DMS114 treated with DMSO at 0.1 percent for 48 hours (cell line): ENCODE results near the gene PRSS38.

Experiments used
- DNase-seq: peaks from one replicate; lab custom pipeline; 2025; ENCODE audit not compliant: unreplicated experiment; lab: John Stamatoyannopoulos, UW

The PRSS38 gene

DNA sequence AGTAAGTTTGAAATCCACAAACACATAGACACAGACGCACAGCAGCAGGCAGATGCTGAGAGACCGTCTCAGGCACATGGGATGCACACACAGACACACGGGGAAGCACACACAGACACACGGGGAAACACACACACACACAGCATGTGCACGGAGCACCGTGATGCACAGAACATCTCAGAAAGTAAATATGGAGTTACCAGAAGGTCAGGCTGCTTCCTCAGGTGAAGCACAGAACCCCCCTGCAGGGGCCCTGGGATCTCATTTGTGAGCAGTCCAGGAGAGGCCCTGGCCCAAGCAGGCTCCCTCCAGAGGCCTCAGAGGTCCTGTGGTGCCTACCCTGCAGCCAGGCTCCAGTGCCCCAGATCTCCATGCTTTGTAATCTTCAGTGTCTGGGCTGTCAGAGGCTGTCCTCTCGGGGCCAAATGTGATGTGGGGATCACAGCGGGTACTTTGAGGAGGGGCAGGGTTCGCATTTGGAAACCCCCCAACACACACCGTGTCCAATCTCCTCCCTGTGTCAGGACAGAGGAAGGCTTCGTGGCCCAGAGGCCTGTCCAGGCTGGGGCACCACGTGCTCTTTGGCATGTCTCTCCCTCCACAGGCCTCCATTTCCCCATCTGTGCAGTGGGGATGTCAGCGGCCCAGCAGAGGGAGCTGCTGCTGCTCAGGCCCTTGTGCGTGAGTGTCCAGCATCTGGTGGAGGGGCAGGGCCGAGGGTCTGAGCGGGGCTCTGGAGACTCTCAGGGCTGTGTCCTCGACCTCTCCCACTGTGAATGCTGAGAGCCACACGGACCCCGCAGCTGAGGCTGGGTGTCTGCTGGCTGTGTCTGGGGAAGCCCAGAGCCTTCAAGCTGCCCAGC is 23.0 kb upstream of the PRSS38 start:
- DNase-seq = no peak

DNA sequence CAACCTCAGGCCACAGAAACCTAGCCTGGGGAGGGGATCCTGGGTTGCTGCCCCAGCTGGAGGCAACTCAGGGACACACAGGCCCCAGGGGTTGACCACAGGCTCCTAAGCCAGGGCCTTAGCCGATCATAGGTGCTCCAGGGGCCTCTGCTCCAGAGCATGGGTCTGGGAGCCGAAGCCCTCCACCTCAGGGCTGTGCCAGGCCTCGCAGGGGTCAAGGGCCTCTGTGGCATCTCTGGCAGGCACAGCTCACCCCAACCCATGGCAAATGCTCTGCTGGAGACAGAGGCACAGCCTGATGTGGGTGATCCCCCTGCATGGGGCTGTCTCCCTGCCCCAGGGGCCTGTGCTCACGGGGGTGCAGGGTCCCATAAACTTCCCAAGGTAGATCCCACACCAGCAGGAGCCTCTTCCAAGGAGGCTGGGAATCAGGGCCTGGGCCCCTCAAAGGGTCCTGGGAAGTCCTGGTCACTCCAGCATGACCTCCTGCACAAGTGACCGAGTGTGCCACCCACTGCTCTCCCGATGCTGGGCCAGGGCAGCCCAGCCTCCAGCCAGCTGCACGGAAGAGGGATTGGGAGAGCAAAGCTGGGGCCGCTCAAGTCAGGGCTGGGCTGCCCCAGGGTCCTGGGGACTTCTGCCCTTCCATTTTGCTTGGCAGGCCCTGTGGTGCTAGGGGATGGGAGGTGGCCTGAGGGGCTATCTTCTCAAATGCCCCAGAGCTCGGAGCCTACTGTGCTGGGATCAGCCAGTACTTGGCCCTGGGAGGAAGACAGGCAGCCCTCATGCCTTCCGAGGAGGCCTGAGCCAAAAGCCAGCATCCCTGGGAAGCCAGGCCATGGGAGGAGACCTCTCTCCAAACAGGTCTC is 22.2 kb upstream of the PRSS38 start:
- DNase-seq = no peak

DNA sequence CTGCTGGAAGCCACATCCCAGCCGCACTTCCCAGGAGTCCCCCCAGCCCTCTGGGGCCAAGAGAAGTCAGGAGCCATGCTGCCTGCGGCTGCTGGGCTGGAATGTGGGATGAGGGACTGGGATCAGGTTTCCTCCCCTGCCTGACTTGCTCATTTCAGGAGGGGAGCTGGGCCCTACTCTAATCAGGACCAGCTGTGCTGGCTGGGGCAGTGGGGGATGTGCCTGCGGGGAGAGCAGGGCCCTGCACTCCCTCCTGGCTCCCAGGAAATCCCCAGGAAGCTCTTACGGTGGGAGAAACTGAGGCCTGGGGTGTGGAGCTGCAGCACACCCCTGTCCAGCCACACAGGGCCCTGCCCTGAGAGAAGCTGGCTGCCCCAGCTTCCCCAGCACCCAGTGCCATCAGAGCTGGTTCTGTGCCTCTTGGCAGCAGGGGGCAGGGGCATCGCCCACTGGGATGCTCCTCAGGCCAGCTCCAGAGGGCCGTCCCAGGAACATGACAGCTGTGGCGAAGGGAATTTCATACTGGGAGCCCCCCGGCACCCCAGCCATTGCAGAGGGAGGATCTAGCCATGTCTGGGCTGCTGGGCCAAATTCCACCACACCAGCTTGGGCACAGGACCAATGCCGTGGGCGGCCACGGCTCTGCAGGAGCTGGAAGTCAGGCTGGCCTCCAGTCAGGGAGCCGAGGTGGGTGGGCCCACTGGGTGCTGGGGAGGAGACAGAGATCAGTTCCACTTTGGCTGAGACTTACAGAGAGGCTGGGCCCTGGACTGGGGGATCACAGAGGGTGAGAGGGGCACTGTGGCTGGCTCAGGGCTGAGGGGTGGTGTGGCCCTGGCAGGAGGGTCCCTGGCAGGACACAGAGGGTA is 21.3 kb upstream of the PRSS38 start:
- DNase-seq = no peak

DNA sequence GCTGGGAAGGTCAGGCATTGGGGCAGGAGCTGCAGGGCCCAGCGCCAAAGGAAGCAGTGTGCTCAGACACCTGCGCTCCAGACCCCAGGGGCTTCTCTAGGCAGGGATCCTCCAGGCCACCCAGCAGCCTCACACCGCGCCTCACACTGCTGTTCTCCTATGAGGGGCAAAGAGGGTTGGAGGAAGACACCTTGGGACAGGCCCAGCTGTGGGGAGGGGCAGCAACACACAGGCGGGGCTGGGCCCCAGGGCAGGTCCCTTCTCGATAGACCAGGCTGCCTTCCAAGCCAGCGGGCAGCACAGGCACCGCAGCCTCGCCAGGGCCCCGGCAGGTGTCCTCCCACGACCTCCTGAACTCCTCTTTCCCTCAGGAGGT is 20.7 kb upstream of the PRSS38 start:
- no peak for DNase-seq

DNA sequence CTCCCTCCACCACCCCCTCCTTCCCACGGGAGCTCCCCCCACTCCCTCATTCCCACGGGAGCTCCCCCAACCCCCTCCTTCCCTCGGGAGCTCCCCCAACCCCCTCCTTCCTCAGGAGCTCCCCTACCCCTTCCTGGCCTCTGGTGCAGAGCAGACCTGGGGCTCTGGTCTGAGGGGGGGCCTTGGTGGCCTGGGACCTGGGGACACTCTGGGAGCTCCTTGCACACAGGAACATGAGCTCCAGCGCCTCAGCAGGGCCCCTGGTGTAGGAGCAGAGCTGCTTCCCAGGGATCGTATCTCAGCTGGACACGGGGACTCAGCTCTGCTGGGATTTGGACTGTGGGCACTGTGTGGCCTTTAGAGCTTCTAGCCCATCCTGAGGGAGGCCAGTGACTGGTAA is 19.7 kb upstream of the PRSS38 start:
- DNase-seq = no peak

DNA sequence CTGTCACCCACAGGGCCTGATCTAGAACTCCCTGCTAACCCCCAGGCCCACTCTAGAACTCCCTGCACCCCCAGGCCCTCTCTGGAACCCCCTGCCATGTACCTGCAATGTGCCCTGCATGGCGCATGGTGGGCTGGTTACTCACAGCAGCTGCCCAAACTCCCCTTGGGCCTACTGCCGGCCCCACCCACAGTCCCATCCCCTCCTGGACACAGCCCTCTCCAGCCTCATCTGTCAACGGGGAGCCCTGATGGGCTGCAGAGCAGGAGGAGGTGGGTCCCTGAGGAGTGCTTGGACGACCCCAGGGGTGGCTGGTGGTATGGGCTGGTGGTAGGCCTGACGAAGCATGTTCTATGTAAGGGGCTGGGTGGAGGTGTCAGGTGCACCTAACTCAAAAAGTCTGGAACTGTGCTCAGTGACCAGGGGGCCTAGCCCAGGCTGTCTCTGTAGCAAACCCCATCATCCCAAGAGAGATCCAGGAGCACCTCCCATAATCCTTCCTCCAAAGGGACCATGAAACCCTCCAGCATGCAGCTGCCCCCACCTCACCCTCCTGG is 19.0 kb upstream of the PRSS38 start:
- DNase-seq = no peak

DNA sequence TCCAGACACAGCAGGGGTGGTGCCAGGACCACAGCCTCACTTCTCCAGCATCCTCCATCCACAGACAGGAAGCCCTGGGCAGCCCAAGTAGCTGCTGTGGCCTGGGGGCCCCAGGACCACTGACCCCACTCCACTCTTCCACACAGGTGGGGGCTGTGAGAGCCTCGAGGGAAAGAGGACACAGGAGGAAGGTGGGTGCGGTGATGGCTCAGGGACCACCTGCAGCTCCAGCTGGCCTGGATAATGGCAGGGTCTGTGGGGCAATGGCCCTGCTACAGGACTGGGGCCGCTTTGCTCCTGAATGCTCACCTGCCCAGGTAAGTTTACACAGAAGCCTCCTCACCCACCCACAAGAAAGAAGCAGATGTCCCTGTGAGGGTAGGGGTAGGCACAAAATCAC is 18.3 kb upstream of the PRSS38 start:
- DNase-seq = no peak

DNA sequence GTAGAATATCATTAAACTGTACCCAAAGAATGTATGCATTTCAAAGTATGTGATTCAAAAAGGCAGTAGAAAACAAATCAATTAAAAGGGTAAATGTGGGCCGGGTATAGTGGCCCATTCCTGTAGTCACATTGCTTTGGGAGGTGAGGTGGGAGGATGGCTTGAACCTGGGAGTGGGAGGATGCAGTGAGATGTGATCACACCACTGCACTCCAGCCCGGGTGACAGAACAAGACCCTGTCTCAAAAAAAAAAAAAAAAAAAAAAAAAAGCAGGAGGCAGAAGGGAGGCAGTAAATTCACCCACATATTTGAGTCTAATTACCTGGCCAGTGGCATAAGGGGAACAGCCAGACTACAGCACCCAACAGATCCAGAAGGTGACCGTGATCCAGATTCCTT is 17.9 kb upstream of the PRSS38 start:
- DNase-seq = no peak

DNA sequence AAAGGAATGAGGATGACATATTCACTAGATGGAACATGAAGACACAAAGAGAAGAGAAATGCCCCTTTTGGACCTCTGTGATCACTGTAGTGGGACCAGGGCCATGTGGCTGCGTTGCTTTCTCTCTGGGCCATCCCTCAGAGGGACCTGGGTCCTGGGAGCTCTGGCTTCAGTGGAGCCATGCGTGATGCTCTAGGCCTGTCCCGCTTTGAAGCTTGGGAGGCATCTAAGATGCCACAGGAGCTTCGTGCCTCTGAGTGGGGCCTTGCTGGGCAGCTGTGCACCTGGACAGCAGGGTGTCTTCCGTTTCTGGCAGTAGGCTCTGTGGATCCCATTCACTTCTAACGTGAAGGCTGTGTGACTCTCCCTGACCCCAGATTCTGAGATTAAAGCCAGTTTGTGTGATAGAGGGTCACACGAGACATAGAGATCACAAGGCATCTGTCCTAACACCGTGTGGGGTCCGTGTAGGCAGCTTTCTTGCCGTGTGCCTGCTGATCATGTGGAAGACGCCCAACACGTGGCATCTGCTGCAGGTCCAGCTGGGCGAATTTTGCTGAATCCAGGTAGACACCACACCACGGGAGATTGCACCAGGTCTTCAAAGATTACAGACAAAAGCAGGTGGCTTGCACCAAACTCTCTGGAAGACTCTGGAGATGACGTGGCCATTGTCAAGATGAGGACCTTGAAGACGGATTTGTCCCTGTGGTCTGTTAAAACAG is 17.2 kb upstream of the PRSS38 start:
- no peak for DNase-seq

DNA sequence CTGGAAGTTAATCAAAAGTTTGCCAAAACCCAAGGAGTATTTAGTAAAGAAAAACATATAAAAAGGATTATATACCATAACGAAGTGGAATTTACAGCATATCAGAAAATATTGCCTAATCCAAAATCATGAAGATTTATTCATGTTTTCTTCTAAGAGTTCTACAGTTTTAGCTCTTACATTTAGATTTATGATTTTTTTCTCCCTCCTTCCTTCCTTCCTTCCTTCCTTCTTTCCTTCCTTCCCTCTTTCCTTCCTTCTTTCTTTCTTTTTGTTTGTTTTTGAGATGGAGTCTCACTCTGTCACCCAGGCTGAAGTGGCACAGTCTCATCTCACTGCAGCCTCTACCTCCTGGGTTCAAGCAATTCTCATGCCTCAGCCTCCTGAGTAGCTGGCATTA is 15.7 kb upstream of the PRSS38 start:
- DNase-seq = no peak

DNA sequence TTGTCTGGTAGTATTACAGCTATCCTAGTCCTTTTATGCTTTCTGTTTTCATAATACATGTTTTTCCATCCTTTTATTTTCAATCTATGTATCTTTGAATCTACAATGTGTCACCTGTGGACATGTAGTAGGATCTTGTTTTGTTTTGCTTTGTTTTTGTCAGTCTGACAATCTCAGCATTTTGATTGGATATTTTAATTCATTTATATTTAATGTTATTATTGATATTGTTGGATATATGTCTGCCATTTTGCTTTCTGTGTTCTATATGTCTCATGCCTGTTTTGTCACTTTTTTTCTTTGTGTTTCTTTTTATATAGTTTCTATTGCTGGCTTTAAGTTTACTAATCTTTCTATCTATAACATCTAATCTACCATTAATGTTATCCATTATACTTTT is 11.5 kb upstream of the PRSS38 start:
- DNase-seq = no peak

DNA sequence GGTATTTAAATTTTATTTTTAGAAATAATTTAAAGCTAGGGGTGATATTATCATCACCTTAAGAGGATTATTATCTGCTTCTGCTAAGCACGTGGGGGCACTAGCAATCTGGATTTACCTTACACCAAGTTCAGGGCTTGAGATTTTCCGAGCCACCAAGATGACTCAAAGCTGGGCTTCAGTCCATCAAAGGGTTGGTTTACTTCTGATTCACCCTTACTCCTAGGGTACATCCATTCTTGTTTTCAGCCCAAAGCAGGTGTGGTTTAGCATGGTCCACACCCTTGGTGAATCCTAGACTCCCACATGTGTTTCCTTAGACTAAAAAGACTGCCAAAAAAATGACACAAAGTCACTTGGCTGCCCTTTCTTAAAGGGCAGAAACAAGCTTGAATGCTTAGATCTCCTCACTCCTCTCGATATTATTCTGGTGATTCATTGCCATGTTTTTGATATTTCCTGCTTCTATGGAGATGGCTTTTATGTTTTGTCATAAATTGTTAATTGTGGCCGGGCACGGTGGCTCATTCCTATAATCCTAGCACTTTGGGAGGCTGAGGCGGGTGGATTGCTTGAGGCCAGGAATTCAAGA is 9.8 kb upstream of the PRSS38 start:
- DNase-seq = no peak

DNA sequence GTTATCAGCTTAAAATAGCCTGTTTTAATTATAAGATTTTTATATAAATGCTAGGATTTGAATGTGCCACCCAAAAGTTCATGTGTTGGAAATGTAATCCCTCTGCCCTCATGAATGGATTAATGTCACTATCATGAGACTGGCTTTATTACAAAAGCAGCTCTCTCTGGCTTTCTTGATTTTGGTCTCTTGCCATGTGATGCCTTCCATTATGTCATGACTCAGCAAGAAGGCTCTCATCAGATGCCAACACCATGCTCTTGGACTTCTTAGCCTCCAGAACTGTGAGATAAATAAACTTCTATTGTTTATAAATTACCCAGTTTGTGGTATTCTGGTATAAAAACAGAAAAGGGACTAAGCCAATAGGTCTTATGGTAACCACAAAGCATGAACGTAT is 6.9 kb upstream of the PRSS38 start:
- DNase-seq = no peak

DNA sequence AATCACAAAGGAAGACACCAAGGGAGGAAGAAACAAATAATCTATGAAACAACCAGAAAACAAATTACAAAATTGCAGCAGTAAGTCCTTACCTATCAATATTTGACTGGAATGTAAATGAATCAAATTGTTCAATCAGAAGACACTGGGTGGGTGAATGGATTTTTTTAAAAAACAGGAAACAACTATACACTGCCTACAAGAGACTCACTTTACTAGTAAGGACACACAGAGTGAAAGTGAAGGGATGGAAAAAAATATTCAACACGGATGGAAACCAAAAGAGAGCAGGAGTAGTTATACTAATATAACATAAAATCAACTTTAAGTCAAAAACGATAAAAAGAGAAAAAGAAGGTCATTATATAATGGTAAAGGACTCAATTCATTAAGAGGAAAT is 6.4 kb upstream of the PRSS38 start:
- DNase-seq = no peak

DNA sequence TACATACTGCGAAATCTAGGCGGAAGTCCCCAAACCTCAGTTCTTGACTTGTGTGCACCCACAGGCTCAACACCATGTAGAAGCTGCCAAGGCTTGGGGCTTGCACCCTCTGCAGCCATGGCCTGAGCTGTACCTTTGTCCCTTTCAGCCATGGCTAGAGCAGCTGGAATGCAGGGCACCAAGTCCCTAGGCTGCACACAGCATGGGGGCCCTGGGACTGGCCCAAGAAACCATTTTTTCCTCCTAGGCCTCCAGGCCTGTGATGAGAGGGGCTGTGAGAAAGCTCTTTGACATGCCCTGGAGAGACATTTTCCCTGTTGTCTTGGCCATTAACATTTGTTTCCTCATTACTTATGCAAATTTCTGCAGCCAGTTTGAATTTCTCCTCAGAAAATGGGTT is 1.5 kb upstream of the PRSS38 start:
- no peak for DNase-seq

DNA sequence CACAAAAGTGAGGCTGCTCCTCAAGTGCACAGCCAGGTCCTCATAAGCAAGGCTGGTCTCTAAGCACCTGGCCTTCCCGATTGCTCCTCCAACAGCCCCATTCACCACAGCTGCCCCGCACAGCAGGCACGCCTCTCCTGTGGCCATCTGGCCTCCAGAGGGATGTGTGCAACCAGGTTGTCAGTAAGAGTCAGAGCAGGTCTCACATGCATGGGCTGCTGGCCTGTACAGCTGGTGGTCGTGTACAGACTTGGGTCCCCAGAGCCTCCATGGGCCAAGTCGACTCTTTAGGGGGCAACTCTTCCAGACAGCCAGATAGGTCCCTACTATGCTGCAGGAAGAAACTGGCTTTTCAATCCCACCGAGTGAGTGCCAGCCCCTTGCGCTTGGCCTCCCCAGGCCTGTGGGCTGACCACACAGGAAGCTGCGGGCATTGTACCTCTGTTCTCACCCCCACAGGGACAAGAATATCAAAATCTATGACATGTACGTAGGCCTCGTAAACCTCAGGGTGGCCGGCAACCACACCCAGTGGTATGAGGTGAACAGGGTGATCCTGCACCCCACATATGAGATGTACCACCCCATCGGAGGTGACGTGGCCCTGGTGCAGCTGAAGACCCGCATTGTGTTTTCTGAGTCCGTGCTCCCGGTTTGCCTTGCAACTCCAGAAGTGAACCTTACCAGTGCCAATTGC is 1.4 kb downstream of the PRSS38 start:
- DNase-seq = no peak

DNA sequence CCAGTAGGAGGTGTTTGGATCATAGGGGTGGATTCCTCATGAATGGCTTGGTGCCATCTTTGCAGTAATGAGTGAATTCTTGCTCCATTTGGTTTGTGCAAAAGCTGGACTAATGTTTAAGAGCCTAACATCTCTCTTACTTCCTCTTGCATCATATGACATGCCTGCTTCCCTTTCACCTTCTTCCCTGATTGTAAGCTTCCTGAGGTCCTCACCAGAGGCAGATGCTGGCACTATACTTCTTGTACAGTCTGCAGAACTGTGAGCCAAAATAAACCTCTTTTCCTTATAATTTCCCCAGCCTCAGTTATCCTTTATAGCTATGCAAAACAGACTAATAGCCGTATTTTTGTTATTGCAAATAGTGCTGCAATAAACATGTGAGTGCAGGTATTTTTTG is 8.1 kb downstream of the PRSS38 start:
- no peak for DNase-seq

DNA sequence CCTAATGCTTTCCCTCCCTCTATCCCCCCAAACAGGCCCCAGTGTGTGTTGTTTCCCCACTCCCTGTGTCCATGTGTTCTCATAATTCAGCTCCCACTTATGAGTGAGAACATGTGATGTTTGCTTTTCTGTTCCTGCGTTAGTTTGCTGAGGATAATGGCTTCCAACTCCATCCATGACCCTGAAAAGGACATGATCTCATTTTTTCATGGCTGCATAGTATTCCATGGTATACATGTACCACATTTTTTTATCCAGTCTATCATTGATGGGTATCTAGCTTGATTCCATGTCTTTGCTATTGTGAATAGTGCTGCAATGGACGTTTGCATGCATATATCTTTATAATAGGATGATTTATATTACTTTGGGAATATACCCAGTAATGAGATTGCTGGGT is 8.7 kb downstream of the PRSS38 start:
- DNase-seq = no peak

DNA sequence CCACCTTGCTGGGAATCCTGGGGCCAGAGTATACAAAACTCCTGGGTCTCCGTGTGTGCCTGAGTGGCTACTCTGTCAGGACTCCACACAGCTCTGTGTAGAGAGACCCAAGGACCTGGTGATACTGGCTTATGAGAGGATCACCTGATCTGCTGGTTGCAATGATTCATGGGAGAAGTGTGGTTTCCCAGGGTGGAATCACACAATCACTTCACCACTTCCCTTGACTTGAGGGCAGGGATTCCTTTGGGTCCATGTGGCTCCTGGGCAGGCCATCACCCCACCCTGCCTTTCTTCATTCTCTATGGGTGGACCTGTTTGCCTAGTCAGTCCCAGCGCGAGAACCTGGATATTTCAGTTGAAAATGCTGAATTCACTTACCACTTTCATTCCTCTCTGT is 13.3 kb downstream of the PRSS38 start:
- DNase-seq = no peak
